AG08396 (cell line): ENCODE measurements around the gene HCRTR1.

Source experiments
- DNase-seq: peaks from one replicate; pipeline ENCODE4 v3.0.0; 2012; ENCODE audit warnings: low spot score, mixed read lengths

Gene HCRTR1

DNA sequence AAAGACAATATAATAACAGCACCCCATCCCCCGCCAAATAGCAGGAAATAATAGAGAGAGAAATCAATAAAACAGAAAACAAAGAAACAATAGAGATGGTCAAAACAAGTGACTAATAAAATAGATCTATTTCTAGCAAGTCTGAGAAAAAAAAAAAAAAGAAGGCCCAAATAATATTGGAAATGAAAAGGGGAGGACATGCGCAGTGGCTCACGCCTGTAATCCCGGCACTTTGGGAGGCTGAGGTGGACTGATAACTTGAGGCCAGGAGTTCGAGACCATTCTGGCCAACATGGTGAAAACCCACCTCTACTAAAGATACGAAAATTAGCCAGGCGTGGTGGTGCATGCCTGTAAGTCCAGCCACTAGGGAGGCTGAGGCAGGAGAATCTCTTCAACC lies 18.5 kb upstream of the HCRTR1 start:
- DNase-seq = no peak

DNA sequence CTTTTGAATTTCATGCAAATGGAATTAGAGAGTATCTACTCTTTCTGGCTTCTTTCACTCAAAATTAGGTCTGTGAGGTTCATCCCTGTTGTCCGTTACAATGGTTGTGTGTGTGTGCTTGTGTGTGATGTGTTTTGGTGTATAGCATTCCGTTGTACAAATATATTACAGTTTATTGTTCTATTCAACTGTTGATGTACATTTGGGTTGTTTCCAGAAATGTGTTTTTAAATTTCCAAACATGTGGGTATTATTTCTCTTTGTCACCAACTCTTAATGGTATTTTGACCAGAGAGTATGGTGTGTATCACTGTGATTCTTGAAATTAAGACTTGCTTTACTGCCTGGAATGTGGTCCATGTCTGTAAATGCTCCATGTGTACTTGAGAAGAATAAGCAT lies 16.8 kb upstream of the HCRTR1 start:
- DNase-seq = no peak

DNA sequence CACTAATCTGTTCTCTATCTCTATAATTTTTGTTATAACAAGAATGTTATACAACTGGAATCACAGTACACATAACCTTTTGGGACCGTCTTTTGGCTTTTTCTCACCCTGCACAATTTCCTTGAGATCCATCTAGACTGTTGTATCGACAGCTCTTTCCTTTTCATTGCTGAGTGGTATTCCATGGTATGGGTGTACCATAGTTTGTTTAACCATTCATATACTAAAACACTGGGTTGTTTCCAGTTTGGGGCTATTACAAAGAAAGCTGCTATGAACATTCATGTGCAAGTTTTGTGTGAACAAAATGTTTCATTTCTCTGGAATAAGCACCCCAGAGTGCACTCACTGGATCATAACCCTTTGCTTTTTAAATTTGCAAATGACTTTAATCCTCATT lies 15.4 kb upstream of the HCRTR1 start:
- no peak for DNase-seq

DNA sequence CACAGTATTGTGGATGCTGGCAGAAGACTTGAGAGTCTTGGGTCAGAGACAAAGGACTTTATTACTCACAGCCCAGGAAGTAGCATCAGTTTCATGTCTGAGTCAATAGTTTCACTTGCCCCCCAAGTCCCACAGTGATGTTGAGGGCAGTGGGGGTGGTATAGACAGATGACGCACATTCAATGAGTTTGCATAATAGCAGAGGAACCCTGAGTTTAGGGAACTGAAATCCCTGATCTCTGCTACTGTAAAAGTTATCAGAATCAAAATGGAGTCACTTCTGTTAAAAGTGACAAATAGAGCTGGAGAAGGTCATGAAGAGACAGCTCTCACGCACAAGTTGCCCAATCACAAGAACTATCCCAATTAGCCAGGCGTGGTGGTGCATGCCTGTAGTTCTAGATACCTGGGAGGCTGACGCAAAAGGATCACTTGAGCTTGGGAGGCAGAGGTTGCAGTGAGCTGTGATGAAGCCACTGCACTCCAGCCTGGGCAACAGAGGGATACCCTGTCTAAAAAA lies 11.5 kb upstream of the HCRTR1 start:
- DNase-seq = no peak

DNA sequence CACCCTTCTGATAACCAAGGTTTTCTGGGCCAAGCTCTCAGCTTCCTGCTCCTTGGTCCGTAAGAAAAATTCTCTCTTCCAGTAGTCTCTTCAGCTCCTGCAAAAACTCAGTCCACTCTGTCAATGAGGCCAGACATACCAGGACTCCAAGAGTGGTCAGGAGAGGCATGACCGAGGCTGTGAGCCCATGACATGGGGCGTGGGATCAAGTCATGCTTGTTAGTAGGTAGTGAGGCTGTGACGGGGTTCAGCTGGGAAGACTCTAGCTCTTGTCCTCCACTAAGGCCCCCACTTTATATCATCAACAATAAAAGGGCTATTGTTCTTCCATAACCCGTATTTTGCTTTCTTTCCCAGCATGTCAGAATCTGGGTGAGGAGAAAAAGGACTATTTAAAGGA lies 10.1 kb upstream of the HCRTR1 start:
- DNase-seq = no peak

DNA sequence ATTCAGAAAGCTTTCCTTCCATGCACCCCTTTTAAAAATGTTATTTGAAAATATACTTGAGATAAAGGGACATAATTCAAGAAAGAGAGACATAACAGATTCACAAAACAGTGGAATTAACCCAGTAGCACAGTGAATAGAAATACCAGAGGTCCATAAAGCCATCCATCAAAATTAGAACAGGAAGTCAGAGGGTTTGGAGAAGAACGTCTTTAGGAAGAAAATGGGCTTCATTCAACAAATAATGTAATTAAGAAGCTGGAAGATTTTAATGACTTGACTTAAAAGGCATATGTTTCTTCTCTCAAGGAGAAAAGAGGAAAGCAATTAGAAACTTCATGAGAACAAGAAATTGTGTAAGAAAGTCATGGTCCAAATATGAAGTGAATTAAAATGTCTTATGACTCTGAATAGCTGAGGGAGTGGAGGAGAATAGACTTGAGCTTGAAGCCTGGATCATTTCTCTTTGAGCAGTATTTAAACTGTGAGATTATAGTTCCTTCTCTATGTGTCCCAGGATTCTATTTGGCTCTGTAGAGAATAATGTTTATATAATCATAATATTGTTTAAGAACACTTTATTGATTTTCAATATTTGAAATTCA lies 7.9 kb upstream of the HCRTR1 start:
- no peak for DNase-seq

DNA sequence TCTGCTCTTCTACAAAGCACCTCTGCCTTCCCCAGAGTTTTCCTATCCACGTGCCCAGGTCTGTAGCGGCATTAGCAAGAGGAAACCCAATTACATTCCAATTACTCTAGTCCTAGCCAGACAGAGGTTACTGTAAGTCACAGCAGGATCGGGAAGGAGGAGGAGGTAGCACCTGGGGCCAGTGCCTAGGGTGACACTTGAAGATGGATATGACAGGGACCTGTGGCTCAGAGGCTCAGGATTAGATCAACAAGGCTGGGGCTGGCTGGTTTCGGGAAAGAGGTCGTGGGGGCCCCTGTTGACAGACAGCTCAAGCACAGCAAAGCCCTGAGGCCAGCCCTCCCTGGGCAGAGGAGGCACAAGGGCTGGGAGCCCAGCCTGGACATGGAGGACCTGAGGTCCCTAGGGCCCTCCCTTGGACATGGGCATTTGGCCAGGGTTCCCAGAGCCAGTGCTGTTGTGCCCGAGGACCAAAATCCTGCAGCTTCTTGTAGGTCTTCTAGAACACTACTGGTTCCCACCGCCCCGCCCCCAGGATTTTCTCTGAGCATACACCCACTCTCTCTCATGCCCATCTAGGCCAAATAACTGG lies 3.0 kb upstream of the HCRTR1 start:
- no peak for DNase-seq

DNA sequence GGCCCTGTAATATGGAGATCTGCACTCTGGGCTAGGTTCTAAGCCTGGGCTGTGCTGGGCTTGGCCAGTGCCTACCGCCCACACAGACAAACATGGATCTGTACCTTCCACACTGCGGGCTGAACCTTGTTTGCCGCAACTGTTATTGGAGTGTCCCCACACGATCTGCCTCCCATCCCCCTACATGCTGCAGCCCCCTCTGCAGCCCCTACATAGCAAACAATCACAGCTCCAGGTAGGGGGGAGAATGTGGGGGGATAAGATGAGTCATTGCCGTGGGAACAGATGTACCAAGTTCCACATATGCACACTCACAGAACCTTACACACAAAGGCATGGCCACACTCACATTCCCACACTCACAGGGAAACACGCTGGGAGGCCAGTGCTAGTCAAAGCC lies 2.1 kb upstream of the HCRTR1 start:
- DNase-seq = no peak

DNA sequence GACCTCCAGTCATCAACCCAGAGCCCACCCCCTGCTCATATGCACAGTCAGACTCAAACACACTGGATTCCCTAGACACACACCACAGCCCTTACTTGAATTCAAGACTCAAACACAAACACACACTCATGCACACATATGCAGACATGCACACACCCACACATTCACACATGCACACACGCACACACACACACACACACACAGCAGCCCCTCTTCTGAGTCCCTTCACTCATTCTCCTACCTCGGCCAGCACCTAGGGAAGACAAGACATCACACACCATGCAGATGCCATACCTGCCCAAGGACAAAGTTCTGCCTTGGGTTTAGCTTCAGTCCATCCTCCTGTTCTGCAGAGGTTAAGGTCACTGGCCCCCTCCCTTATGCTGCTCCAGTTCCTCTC lies 1.6 kb upstream of the HCRTR1 start:
- no peak for DNase-seq

DNA sequence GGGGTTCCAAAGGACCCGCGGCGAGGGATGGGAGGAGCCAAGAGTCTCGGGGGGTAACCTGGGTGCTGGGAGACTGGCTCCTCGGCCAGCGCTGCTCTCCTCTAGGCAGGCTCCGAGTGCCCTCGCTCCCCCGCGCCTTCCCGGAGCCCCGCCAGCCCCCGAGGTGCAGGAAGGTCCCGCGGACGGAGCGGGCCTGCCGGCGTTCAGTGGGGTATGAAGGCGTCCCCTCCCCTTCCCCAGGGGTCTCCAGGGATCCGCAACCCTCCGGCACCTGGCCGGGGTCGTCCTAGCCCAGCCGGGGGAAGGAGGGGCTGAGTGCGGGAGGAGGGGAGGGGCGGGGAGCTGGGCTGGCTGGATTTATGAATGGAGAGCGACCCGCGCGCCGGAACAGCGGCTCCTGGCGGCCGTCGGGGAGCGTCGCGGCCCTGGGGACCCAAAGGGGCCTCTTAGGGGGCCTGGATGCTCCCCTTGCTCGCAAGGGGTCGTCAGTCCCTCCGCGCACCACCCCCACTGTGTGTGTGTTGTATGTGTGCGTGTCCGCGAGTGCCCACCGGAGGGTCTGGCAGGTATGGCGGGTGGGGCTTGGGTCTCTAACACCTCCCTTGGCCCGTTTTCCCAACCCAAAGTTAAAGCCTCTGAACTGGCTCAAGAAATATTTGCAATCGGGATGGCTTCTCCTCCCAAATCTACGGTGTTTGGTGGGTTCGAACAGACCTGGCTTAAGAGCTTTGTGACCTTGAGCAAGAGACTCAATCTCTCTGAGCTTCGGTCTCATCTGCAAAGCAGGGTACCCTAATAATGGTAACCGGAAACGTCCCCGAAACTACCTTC lies 642 bp downstream of the HCRTR1 start:
- DNase-seq = peak; percentile 80

DNA sequence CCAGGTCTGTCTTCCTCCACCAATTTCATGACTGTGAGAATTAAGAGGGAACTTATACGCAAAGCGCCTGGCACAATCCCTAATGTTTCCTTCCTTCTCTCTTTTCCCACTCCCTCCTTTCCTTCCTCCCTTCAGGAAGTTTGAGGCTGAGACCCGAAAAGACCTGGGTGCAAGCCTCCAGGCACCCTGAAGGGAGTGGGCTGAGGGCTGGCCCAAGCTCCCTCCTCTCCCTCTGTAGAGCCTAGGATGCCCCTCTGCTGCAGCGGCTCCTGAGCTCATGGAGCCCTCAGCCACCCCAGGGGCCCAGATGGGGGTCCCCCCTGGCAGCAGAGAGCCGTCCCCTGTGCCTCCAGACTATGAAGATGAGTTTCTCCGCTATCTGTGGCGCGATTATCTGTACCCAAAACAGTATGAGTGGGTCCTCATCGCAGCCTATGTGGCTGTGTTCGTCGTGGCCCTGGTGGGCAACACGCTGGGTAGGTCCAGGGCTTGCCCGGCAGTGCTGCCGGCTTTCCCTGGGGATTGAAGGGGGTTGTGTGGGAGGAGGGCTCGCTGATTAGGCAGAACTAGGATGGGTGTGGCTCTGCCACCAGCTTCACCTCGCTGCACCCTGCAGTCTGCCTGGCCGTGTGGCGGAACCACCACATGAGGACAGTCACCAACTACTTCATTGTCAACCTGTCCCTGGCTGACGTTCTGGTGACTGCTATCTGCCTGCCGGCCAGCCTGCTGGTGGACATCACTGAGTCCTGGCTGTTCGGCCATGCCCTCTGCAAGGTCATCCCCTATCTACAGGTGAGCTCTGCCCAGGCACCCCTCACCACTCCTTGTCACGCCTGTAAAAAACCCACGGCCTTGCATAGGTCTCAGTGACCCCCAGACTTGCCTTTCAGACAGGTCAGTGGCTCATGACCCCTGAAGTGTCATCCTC lies 1.7 kb downstream of the HCRTR1 start:
- no peak for DNase-seq

DNA sequence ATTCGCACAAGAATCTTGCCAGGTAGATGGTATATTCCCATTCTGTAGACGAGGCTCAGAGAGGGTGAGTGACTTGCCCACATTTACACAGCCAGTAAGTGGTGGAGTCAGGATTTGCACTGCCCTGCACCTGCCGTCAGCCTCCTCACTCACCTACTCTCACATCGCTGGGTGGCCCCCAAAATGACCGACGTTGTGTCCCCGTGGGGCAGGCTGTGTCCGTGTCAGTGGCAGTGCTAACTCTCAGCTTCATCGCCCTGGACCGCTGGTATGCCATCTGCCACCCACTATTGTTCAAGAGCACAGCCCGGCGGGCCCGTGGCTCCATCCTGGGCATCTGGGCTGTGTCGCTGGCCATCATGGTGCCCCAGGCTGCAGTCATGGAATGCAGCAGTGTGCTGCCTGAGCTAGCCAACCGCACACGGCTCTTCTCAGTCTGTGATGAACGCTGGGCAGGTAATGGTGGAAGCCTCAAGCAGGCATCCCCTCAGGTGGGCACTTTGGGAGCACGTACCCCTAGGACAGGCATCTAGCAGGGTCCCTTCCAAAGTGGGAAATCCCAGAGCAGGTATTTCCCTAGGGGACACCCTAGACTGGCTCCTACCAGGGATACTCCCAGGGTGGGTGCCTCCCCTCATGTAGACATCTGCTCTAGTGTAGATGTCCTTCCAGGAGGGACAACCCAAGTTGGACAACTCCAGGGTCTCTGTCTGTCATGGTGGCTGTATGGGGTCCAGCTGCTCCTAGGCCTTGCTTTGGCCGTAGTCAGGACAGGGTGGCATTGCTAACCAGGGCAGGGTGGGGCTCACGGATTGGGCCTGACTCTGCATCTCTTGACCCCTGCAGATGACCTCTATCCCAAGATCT lies 3.4 kb downstream of the HCRTR1 start:
- no peak for DNase-seq

DNA sequence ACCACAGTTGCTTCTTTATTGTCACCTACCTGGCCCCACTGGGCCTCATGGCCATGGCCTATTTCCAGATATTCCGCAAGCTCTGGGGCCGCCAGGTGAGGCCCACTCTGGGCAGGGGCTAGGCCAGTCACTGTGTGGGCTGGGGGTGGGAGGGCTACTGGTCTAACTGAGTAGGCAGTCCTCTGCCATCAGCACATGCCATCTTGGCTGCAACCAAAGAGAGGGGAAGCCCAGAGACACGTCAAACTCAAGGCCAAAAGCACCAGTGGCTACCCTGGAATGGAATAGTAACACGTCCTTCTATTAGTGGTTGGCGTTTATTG lies 4.0 kb downstream of the HCRTR1 start:
- no peak for DNase-seq

DNA sequence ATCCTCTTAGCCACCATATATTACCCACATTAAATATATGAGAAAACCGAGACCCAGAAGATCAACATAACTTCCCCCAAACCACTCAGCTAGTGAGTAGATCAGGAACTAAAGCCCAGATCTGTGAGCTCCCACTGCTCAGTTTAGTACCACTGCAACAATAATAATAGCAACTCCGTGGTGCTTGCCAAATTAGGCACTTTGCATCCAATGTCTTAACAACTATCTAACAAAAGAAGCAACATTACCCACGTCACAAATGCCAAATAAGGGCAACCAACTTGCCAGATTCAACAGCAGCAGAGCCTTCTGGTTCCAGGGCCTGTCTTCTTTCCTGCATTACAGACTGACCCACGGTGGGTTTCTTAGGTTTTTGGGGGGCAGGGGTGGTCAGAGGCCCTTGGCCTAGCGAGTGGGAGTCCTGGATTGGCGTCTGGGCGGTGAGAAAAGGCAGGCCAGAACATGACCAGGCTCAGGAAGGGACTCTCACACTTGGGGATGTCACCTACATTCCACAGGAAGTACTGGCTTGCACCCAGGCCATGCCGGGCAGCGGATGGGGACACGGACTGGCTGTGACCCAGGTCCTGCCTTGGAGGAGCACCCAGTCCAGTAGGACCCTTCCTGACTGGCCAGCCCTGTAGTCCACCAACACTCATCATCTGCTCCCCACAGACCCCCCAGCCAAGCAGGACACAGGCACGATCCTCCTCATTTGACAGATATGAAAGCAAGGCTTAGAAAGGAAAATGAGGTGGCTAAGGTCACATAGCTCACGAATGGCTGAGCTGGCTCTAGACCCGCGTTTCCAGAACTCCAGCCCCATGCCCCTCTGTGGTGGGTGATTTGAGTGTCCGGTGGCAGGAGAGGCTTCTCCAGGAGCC lies 4.6 kb downstream of the HCRTR1 start:
- DNase-seq = no peak

DNA sequence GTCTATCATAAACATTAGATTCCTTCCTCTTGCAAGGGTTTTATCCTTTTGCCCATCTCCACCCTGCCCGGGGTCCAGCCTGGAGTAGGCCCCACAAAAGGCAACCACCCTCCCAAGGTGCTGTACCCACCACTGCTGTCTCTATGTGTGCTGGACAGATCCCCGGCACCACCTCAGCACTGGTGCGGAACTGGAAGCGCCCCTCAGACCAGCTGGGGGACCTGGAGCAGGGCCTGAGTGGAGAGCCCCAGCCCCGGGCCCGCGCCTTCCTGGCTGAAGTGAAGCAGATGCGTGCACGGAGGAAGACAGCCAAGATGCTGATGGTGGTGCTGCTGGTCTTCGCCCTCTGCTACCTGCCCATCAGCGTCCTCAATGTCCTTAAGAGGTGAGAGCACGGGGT lies 5.9 kb downstream of the HCRTR1 start:
- DNase-seq = no peak

DNA sequence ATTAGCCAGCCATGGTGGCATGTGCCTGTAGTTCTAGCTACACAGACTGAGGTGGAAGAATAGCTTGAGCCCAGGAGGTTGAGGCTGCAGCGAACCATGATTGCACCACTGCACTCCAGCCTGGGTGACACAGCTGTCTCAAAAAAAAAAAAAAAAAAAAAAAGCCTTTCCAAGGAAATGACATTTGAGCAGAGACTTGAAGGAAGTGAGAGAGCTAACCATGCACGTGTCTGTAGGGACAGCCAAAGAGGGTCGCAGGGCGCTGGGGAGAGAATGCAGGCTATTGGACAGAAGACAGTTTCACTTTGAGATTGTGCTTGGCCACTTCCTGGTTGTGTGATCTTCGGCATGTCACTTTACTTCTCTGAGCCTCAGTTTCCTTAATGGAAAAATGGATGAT lies 6.8 kb downstream of the HCRTR1 start:
- DNase-seq = no peak

DNA sequence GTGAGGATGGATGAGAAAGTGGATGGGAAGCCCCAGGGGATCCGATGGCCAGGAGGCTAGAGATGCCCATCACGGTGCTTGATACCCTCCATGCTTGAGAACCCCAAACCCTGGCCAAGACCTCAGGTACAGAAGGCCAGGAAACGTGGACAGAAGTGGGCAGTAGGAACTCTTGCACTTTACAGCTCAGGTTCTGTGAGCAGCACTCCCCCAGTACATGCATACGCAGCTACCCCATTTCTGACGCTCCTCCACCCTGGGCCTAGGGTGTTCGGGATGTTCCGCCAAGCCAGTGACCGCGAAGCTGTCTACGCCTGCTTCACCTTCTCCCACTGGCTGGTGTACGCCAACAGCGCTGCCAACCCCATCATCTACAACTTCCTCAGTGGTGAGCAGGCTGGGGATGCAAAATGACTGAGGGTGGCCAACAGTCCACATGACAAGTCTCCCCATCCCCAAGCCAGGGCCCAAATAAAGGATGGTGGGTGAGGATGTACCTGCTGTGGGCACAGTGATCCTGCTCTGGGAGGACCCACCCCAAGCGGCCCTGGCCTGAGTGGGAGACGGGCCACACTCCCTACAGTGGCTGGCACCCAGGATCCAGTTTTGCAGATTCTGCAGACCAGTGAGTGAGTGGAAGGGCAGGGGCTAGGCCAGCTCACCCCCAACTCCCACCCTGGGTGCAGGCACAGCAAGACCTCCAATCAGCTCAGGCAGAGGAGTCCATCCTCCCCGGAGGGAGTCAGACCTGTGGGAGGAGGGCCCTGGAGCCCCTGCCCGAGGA lies 7.4 kb downstream of the HCRTR1 start:
- no peak for DNase-seq

DNA sequence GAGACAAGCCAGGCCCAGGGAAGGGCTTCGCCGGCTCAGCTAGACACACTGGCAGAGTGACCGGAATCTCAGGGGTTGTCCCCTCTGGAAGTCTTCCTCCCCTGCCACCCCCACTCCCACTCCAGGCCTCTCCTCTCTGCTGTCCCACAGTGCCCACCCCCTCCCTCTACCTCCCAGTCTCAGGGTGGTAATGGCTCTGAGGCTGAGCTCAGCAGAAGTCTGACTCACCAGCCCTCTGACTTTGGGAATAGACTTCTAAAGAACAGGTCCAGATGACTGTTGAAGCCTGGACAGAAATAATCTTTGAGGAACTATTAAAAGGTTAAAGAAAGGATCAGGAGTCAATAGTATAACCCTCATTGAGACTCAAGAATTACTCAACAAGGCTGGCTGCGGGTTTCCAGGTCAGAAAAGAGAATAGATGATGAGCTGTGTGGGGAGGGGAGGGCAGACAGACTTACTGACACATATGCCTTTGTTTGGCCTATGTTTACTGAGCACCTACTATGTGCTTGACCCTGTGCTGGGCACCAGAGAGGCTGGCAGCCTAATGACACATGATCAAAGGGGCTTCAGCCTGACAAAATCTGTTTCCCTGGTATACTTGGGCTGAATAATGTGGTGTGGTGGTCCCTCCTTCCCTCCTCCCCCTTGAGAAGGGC lies 8.2 kb downstream of the HCRTR1 start:
- DNase-seq = peak; percentile 70
